ENCODE data around the gene MAPK8IP1.

DNA sequence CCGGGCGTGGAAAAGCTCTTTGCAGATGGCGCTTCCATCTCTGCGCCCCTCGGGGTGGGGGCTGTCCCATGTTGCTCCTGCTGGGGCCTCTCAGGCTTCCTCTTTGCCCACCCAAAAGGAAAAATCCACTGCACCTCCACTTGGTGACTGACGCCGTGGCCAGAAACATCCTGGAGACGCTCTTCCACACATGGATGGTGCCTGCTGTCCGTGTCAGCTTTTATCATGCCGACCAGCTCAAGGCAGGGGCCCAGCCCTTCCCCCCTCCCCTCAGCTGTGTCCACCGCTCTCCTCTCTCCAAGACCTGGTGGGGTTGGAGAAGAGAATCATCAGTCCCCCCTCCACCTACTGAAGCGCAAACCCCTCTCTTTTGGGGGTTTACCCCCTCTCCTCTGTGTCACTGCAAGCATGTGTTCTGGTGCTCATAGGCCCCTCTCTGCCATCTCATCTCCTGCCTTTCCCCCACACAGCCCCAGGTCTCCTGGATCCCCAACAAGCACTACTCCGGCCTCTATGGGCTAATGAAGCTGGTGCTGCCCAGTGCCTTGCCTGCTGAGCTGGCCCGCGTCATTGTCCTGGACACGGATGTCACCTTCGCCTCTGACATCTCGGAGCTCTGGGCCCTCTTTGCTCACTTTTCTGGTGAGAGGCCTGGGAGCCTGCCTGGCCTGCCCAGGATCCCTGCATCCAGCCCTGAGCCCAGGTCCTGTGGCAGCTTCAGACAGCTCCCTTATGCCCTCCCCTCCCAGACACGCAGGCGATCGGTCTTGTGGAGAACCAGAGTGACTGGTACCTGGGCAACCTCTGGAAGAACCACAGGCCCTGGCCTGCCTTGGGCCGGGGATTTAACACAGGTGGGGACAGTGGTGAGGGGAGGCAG is 38.8 kb downstream of the MAPK8IP1 start:
- no peak for TF ChIP-seq SUZ12 (IDR thresholded peaks at IDR 0.05; ENCODE audit: extremely low read depth, insufficient read depth, insufficient read length)
- no peak for TF ChIP-seq YY1 (IDR thresholded peaks at IDR 0.05; ENCODE audit: insufficient read depth, insufficient read length)
- no peak for TF ChIP-seq ZNF274 (IDR thresholded peaks at IDR 0.05; ENCODE audit: low read depth, low read length)
